Measurements from ENCODE around the gene ZNF584.

GRCh38 chr19:58380037-58380661, 28.3 kb upstream of the ZNF584 start:
- TF ChIP-seq CTCF (IDR thresholded peaks at IDR 0.05; ENCODE audit: low read depth, low read length, poor library complexity, severe bottlenecking) (no peak), EZH2phosphoT487 (IDR thresholded peaks at IDR 0.05; ENCODE audit: borderline replicate concordance, low read length) (no peak)
